ENCODE measurements around the gene GSTM1.

The GSTM1 gene

DNA sequence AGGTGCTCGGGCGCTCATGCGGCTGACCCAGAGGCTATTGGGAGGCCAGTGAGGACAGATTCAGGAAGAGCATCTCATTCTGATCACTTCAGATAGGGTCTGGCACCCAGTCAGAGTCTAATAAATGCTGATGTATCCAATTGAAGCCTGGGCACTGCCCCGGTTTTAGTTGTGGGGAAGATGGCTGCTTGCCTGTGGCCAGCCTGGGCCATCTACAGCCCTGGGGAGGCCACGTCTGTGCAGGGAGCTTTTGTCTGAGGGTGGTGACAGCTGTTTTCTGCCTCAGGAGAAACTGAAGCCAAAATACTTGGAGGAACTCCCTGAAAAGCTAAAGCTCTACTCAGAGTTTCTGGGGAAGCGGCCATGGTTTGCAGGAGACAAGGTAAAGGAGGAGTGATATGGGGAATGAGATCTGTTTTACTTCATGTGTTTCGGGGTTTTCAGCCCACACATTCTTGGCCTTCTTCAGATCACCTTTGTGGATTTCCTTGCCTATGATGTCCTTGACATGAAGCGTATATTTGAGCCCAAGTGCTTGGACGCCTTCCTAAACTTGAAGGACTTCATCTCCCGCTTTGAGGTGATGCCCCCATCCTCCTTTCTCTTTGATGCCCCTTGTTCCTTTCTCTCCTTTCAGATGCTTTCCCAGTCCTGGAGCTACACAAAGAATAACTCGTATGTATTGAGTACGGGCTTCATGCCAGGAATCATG lies 27.2 kb downstream of the GSTM1 start:
- no peak overlapping the region for H3K4me3 ChIP-seq (ENCODE audit: low read length)
- no CpG with 5 or more reads among the region's 12 CpGs for WGBS (ENCODE audit: insufficient coverage, insufficient read length)
- no peaks in the 10 kb centered on the region for H3K36me3 ChIP-seq (ENCODE audit: control insufficient read depth, insufficient read depth, low read length)
- no peak overlapping the region for H3K27ac ChIP-seq (ENCODE audit: low read length)
- DNase-seq (ENCODE audit: low read depth, low spot score) = no peak
- H3K27me3 ChIP-seq (ENCODE audit: control insufficient read depth, insufficient read depth, low read length) = no peaks in the 10 kb centered on the region
- H3K4me1 ChIP-seq (ENCODE audit: control insufficient read depth, insufficient read depth, low read length) = no peaks in the 10 kb centered on the region
- no peaks in the 10 kb centered on the region for H3K9me3 ChIP-seq (ENCODE audit: control insufficient read depth, insufficient read depth, low read length)

DNA sequence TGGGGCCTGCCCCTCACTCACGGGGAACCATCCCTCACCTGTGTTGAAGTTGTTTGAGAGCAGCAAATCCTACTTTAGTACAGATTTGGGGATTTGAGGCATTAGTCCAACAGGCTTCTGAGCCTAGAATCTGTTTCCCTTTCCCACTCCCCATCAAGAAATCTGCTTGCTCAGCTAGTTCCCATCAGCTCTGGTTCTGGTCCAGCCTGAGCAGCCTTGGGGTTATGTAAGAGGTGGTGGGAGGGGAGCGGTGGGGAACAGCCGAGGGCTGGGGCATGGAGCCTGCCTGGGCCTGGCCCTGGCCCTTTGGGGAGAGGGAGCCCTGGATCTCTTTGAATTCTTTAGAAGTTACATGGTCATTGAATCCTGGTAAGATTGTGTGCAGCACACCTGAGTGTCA lies 28.5 kb downstream of the GSTM1 start:
- Histone ChIP-seq H3K4me1 (ENCODE audit: control insufficient read depth, insufficient read depth, low read length) (no peaks in the 10 kb centered on the region), H3K36me3 (ENCODE audit: control insufficient read depth, insufficient read depth, low read length) (no peaks in the 10 kb centered on the region), H3K27ac (ENCODE audit: low read length) (no peak overlapping the region), H3K9me3 (ENCODE audit: control insufficient read depth, insufficient read depth, low read length) (no peaks in the 10 kb centered on the region), H3K27me3 (ENCODE audit: control insufficient read depth, insufficient read depth, low read length) (no peaks in the 10 kb centered on the region), H3K4me3 (ENCODE audit: low read length) (no peak overlapping the region)
- no CpG with 5 or more reads among the region's 3 CpGs for WGBS (ENCODE audit: insufficient coverage, insufficient read length)
- DNase-seq (ENCODE audit: low read depth, low spot score) = no peak

DNA sequence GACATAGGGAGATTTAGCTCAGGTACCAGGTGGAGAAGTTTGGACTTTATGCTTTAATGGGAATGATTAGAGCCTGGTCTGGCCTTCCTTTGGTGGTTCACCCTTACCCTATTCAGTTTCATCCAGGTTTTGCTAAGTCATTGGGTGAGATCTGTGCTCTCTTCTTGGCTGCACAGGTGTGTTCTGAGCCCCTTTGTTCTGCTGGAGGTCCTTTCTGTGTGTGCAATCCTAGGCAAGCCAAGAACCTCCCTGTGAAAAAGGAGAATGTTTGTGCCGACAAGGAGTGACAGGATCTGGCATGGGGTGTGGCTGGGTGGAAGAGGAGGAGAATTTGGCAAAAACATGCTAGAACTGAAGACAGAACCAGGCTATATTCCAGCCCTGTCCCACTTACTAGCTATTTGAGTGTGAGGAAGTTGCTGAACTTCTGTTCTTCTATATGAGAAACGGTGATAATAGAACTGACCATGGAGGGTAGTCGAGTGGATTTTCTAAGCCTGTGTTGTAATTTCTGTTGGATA lies 29.0 kb downstream of the GSTM1 start:
- H3K4me3 ChIP-seq (ENCODE audit: low read length) = no peak overlapping the region
- H3K27ac ChIP-seq (ENCODE audit: low read length) = no peak overlapping the region

DNA sequence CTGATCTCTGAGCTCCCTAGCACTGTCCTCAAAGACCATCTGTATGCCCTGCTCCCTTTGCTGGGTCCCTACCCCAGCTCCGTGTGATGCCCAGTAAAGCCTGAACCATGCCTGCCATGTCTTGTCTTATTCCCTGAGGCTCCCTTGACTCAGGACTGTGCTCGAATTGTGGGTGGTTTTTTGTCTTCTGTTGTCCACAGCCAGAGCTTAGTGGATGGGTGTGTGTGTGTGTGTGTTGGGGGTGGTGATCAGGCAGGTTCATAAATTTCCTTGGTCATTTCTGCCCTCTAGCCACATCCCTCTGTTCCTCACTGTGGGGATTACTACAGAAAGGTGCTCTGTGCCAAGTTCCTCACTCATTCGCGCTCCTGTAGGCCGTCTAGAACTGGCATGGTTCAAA lies 30.1 kb downstream of the GSTM1 start:
- Histone ChIP-seq H3K27me3 (ENCODE audit: control insufficient read depth, insufficient read depth, low read length) (no peaks in the 10 kb centered on the region), H3K36me3 (ENCODE audit: control insufficient read depth, insufficient read depth, low read length) (no peaks in the 10 kb centered on the region), H3K4me1 (ENCODE audit: control insufficient read depth, insufficient read depth, low read length) (no peaks in the 10 kb centered on the region), H3K4me3 (ENCODE audit: low read length) (no peak overlapping the region), H3K9me3 (ENCODE audit: control insufficient read depth, insufficient read depth, low read length) (no peaks in the 10 kb centered on the region), H3K27ac (ENCODE audit: low read length) (no peak overlapping the region)
- no peak for DNase-seq (ENCODE audit: low read depth, low spot score)
- WGBS (ENCODE audit: insufficient coverage, insufficient read length) = no CpG with 5 or more reads among the region's 5 CpGs

More for the DNA sequence above, 29.0 kb downstream of the GSTM1 start:
- H3K36me3 ChIP-seq (ENCODE audit: control insufficient read depth, insufficient read depth, low read length) = no peaks in the 10 kb centered on the region
- no peaks in the 10 kb centered on the region for H3K27me3 ChIP-seq (ENCODE audit: control insufficient read depth, insufficient read depth, low read length)
- DNase-seq (ENCODE audit: low read depth, low spot score) = no peak
- no peaks in the 10 kb centered on the region for H3K4me1 ChIP-seq (ENCODE audit: control insufficient read depth, insufficient read depth, low read length)
- WGBS (ENCODE audit: insufficient coverage, insufficient read length) = no CpG with 5 or more reads among the region's 3 CpGs
- H3K9me3 ChIP-seq (ENCODE audit: control insufficient read depth, insufficient read depth, low read length) = no peaks in the 10 kb centered on the region

- Histone ChIP-seq H3K4me1 (ENCODE audit: control insufficient read depth, insufficient read depth, low read length) (no peaks in the 10 kb centered on the region), H3K27me3 (ENCODE audit: control insufficient read depth, insufficient read depth, low read length) (no peaks in the 10 kb centered on the region), H3K36me3 (ENCODE audit: control insufficient read depth, insufficient read depth, low read length) (no peaks in the 10 kb centered on the region), H3K4me3 (ENCODE audit: low read length) (no peak overlapping the region), H3K9me3 (ENCODE audit: control insufficient read depth, insufficient read depth, low read length) (no peaks in the 10 kb centered on the region), H3K27ac (ENCODE audit: low read length) (no peak overlapping the region)
- DNase-seq (ENCODE audit: low read depth, low spot score) = no peak
- no CpG with 5 or more reads among the region's 2 CpGs for WGBS (ENCODE audit: insufficient coverage, insufficient read length)
Observed at GRCh38 chr1:109718495-109718894, 30.9 kb downstream of the GSTM1 start.

DNA sequence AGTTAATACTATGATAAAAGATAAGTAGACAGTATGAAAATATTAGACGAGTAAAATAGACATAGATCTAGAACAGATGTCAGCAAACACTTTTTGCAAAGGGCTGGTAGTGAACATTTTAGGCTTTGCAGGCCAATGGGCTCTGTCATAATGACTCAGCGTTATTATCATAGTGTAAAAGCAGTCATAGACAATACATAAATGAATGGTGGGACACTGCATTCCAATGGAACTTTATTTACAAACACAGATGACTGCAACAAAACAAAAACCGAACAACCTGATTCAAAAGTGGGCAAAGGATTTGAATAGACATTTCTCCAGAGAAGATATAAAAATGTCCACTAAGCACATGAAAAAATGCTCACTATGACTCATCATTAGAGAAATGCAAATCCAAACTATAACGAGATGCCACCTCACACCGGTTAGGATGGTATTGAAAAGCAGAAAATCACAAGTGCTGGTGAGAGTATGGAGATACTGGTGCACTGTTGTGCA lies 31.8 kb downstream of the GSTM1 start:
- H3K36me3 ChIP-seq (ENCODE audit: control insufficient read depth, insufficient read depth, low read length) = no peaks in the 10 kb centered on the region
- H3K27me3 ChIP-seq (ENCODE audit: control insufficient read depth, insufficient read depth, low read length) = no peaks in the 10 kb centered on the region
- WGBS (ENCODE audit: insufficient coverage, insufficient read length) = 100% methylated on average over 1 of the region's 5 CpGs
- H3K4me1 ChIP-seq (ENCODE audit: control insufficient read depth, insufficient read depth, low read length) = no peaks in the 10 kb centered on the region
- H3K27ac ChIP-seq (ENCODE audit: low read length) = no peak overlapping the region
- no peak for DNase-seq (ENCODE audit: low read depth, low spot score)
- H3K9me3 ChIP-seq (ENCODE audit: control insufficient read depth, insufficient read depth, low read length) = no peaks in the 10 kb centered on the region
- H3K4me3 ChIP-seq (ENCODE audit: low read length) = no peak overlapping the region

GRCh38 chr1:109721042-109721441 lies 33.4 kb downstream of the GSTM1 start:
- no peaks in the 10 kb centered on the region for H3K9me3 ChIP-seq (ENCODE audit: control insufficient read depth, insufficient read depth, low read length)
- WGBS (ENCODE audit: insufficient coverage, insufficient read length) = no CpG with 5 or more reads among the region's 5 CpGs

GRCh38 chr1:109721971-109722370 lies 34.4 kb downstream of the GSTM1 start:
- Histone ChIP-seq H3K36me3 (ENCODE audit: control insufficient read depth, insufficient read depth, low read length) (no peaks in the 10 kb centered on the region), H3K4me1 (ENCODE audit: control insufficient read depth, insufficient read depth, low read length) (no peaks in the 10 kb centered on the region), H3K27me3 (ENCODE audit: control insufficient read depth, insufficient read depth, low read length) (no peaks in the 10 kb centered on the region), H3K27ac (ENCODE audit: low read length) (no peak overlapping the region), H3K4me3 (ENCODE audit: low read length) (no peak overlapping the region), H3K9me3 (ENCODE audit: control insufficient read depth, insufficient read depth, low read length) (no peaks in the 10 kb centered on the region)
- WGBS (ENCODE audit: insufficient coverage, insufficient read length) = no CpG with 5 or more reads among the region's 1 CpG
- DNase-seq (ENCODE audit: low read depth, low spot score) = no peak

More at GRCh38 chr1:109721042-109721441, 33.4 kb downstream of the GSTM1 start:
- Histone ChIP-seq H3K27me3 (ENCODE audit: control insufficient read depth, insufficient read depth, low read length) (no peaks in the 10 kb centered on the region), H3K36me3 (ENCODE audit: control insufficient read depth, insufficient read depth, low read length) (no peaks in the 10 kb centered on the region), H3K27ac (ENCODE audit: low read length) (no peak overlapping the region), H3K4me3 (ENCODE audit: low read length) (no peak overlapping the region), H3K4me1 (ENCODE audit: control insufficient read depth, insufficient read depth, low read length) (no peaks in the 10 kb centered on the region)
- DNase-seq (ENCODE audit: low read depth, low spot score) = no peak

DNA sequence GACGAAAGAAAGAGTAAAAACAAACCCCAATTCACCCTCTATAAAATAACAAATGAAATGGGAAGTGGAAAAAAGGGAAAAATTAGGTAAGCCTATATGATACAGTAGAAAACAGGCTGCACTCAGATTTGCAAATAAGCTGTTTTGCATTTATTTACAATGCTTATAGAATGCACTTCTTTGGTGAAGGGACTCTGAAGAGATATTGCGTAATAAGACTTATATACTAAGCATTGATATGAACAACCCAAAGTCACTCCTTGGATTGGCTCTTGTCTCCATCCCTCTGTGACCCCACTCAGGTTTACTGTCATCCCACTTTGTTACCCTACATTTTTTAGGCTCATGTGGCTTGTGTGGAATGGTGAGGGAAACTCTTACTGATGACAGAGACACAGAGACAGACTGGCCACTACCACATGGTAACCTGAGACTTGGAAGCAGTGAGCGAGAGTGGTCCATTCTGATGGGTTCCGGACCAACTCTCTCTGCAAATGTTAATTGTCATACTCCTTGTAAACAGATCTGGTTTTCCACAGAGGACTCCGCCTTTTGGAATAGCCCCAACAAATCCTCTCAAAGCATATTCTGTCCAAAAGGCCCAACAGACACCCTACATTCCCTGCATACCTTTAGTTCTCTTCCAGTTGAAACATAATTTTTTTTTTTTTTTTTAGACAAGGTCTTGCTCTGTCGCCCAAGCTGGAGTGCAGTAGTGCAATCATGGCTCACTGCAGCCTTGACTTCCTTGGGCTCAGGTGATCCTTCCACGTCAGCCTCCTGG lies 35.5 kb downstream of the GSTM1 start:
- Histone ChIP-seq H3K9me3 (ENCODE audit: control insufficient read depth, insufficient read depth, low read length) (no peaks in the 10 kb centered on the region), H3K4me3 (ENCODE audit: low read length) (no peak overlapping the region), H3K27me3 (ENCODE audit: control insufficient read depth, insufficient read depth, low read length) (no peaks in the 10 kb centered on the region), H3K27ac (ENCODE audit: low read length) (no peak overlapping the region), H3K4me1 (ENCODE audit: control insufficient read depth, insufficient read depth, low read length) (no peaks in the 10 kb centered on the region), H3K36me3 (ENCODE audit: control insufficient read depth, insufficient read depth, low read length) (no peaks in the 10 kb centered on the region)
- no peak for DNase-seq (ENCODE audit: low read depth, low spot score)
- WGBS (ENCODE audit: insufficient coverage, insufficient read length) = no CpG with 5 or more reads among the region's 7 CpGs

DNA sequence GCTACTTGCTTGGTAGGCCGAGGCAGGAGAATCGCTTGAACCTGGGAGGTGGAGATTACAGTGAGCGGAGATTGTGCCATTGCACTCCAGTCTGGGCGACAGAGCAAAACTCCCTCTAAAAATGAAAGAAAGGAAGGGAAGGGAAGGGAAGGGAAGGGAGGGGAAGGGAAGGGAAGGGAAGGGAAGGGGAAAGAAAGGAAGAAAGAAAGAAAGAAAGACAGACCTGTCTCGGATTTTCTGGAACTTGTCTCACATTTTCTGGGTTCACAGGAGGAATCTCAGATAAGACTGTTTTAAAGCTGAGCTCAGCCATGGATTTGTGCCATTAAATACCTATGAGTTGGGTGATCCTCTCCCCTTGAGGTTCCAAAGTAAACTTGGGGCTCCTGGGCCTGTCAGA lies 37.3 kb downstream of the GSTM1 start:
- H3K4me3 ChIP-seq (ENCODE audit: low read length) = no peak overlapping the region
- WGBS (ENCODE audit: insufficient coverage, insufficient read length) = no CpG with 5 or more reads among the region's 5 CpGs
- H3K9me3 ChIP-seq (ENCODE audit: control insufficient read depth, insufficient read depth, low read length) = no peaks in the 10 kb centered on the region
- H3K27ac ChIP-seq (ENCODE audit: low read length) = no peak overlapping the region
- no peaks in the 10 kb centered on the region for H3K27me3 ChIP-seq (ENCODE audit: control insufficient read depth, insufficient read depth, low read length)
- H3K36me3 ChIP-seq (ENCODE audit: control insufficient read depth, insufficient read depth, low read length) = no peaks in the 10 kb centered on the region
- no peak for DNase-seq (ENCODE audit: low read depth, low spot score)
- no peaks in the 10 kb centered on the region for H3K4me1 ChIP-seq (ENCODE audit: control insufficient read depth, insufficient read depth, low read length)
